GM20000 (cell line): ENCODE results near the gene ZNF750.
"Not testable (repeated sequence)": the region's sequence is repeated elsewhere in the genome, so short reads cannot be mapped to it uniquely, and the experiment has no call there.

Source experiments
- DNase-seq: peaks from one replicate; pipeline ENCODE4 v3.0.0; 2012; ENCODE audit warnings: low spot score
- TF ChIP-seq, protein P1 (sequence below): IDR thresholded peaks from 2 replicates; pipeline ENCODE4 v1.5.1; 2012; ENCODE audit warnings: mild to moderate bottlenecking, control low read depth; ENCODE audit errors: extremely low read depth, missing control alignments

The ZNF750 gene

DNA sequence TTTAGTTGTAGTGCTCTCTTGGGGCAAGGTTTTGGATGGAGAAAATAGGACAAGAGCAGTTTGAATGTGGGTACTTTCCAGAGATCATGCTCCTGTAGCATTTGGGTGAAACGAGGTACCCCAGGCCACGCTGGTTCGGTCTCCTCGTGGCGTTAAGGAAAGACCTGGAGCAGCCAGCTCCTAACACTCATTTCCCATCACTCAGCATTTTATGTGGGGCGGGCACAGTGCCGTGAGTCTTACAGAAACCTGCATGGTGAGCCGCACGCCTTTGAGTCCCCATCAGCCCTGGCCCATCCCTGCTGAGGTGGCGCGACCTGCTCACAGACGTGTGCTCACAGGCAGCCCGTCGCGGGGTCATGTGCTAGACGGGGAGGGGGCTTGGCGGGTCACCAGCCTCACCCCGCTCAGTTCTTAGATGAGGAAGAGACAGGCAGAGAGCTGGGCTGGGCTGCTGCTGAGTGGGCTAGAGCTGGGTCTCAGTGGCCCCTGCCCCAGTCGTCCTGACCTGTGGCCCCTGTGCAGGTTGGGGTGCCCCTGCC lies 50.7 kb downstream of the ZNF750 start:
- TF ChIP-seq, protein P1, sequence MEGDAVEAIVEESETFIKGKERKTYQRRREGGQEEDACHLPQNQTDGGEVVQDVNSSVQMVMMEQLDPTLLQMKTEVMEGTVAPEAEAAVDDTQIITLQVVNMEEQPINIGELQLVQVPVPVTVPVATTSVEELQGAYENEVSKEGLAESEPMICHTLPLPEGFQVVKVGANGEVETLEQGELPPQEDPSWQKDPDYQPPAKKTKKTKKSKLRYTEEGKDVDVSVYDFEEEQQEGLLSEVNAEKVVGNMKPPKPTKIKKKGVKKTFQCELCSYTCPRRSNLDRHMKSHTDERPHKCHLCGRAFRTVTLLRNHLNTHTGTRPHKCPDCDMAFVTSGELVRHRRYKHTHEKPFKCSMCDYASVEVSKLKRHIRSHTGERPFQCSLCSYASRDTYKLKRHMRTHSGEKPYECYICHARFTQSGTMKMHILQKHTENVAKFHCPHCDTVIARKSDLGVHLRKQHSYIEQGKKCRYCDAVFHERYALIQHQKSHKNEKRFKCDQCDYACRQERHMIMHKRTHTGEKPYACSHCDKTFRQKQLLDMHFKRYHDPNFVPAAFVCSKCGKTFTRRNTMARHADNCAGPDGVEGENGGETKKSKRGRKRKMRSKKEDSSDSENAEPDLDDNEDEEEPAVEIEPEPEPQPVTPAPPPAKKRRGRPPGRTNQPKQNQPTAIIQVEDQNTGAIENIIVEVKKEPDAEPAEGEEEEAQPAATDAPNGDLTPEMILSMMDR: no peak
- no peak for DNase-seq

DNA sequence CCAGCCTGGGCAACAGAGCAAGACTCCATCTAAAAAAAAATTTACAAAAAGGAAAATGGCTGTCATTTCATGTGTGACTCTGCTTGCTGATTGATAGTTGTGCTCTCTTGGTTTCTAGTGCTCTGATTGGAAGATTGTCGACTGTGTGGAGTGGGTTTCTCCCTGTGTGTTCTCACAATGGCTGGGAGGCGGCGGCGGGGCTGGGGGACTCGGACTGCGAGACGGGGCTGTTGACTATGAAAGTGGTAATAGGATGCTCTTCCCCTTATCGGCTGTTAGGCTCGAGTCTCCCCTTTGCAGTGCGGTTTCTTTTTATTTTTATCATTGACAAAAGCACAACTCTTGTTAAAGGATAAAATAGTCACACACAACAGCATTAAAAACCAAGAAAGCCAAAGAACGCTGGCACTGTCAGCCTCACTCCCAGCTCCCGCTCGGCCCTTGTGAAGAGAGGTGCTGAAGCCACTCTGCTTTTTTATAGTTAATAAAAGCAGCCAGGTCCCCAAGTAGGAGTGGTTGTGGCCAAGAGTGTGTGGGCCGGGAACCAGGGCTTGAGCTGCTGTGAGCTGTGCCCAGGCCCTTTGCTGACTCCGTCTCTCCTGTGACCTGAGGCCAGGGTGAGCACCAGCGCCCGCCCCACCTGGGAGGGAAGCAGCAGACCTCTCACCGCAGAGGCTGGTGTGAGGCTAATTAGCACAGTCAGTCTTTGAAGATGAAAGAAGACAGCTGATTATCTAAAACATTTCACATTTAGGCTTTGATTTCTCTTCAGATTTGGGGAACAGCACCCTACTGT lies 51.4 kb downstream of the ZNF750 start:
- DNase-seq: no peak
- TF ChIP-seq, protein P1: no peak

DNA sequence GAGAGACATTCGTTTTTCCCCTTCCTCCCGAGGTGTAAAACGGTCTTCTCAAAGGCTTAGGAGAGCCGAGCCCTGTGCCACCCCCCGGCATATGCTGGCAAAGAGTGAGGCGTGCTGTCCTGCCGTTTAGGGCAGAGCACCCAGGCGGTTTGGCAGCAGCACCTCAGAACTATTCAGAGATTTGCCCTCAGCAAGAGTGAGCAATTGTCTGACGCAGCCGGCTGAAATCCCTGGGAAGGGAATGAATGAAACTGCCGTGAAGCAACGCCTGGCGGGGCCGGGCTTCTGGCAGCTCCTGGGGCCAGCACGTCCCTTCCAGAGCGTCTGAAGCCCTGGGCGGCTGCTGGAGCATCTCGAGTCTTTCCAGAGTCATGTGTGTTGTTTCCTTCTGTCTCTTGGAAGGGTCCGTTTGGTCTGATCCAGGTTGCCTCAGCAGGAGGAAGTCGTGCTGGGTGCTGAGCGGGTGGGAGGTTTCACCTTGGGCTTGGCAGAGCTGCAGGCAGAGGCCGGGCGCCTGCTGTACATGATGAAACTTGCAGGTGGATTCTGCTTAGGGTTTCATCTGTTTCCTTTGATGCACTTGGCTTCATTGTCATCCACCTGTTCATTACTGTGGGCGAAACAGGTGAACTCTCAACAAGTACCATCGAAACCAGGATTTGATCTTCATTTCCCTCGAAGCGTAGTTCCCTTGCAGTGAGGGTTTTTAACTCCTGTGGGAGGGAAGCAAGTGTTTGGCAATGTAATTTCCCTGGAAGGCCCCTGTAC lies 52.6 kb downstream of the ZNF750 start:
- TF ChIP-seq, protein P1: no peak
- DNase-seq: no peak

DNA sequence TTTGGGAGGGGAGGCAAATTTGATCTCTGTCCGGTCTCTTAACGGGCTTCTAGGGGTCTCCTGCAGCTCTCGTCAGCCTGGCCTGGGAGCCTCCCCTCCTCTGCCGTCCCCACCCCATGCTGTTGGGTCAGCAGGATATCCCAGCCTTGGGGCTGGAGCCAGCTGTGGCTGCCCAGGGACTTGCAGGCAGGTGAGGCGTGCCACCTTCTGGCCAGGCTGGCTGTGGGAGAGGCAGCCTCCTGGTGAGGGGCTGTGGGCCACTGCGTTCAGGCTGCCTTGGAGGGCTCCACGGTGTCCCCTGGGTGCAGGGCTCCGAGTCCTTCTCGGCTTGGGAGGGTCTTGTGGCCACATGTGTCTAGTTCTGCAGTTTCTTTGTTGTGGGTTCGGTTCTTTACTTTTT lies 53.4 kb downstream of the ZNF750 start:
- TF ChIP-seq, protein P1: no peak
- no peak for DNase-seq

DNA sequence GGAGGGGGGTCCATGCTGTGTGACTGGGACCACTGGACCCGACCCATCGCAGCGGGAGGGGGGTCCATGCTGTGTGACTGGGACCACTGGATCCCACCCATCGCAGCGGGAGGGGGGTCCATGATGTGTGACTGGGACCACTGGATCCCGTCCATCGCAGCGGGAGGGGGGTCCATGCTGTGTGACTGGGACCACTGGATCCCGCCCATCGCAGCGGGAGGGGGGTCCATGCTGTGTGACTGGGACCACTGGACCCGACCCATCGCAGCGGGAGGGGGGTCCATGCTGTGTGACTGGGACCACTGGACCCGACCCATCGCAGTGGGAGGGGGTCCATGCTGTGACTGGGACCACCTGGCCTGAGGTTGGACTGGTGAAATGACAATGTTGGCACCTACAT lies 54.2 kb downstream of the ZNF750 start:
- DNase-seq: not testable (repeated sequence)

DNA sequence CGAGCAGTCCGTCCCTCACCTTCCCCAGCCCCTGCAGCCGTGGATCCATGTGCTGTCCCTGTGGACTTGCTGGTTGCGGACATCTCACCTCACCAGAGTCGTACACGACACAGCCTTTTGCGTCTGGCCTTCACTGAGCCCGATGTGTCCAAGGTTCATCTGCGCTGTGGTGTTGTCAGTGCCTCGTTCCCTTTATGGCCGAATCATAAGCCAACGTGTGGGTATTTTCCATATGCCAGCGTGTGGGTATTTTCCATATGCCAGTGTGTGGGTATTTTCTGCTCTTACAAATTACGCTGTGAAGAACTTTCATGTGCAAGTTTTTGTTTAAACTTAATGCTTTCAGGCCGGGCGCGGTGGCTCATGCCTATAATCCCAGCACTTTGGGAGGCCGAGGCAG lies 56.3 kb downstream of the ZNF750 start:
- TF ChIP-seq, protein P1: no peak
- DNase-seq: no peak

DNA sequence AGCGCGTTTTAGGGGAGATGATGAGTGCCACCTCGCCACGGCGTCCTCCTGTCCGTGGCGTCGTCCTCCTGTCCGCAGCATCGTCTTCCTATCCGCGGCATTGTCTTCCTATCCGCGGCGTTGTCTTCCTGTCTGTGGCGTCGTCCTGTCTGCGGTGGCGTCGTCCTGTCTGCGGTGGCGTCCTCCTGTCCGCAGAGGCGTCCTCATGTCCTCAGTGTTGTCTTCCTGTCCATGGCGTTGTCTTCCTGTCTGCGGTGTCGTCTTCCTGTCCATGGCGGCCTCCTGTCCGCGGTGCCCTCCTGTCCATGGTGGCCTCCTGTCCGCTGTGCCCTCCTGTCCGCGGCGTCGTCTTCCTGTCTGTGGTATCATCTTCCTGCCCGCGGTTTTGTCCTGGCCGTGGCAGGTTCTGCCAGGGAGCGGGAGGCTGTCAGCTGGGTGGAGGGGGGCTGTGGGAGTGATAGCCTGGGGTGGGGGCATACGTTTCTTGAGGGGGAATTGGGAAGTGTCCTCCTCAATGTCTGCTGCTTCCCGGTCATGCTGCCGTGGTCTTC lies 57.1 kb downstream of the ZNF750 start:
- TF ChIP-seq, protein P1: no peak
- DNase-seq: no peak
